Peyer's patch (tissue), 4 donors: ENCODE data around the gene MAP3K19. TPM values are rescaled to one million over a fixed set of nuclear protein-coding genes. Genes with fewer than 3 reads are reported as not detected.
"Not testable (repeated sequence)": the region's sequence is repeated elsewhere in the genome, so short reads cannot be mapped to it uniquely, and the experiment has no call there.

ENCODE experiments used
- DNase-seq, 3 donors: peaks; one replicate each; pipeline ENCODE4 v3.0.0-alpha.2; 2017 to 2019
- H3K27ac ChIP-seq, 4 donors: fragments of 200-600 bp; sonication (generic); one replicate each; pipeline ENCODE4 v1.5.1; 2016 to 2019
- H3K27me3 ChIP-seq, 2 donors: fragments of 200-600 bp; sonication (generic); one replicate each; pipeline ENCODE4 v1.5.1; 2019
- H3K36me3 ChIP-seq, 3 donors: fragments of 200-600 bp; sonication (generic); one replicate each; pipeline ENCODE4 v1.5.1; 2016 to 2019
- H3K4me1 ChIP-seq, 4 donors: fragments of 200-600 bp; sonication (generic); one replicate each; pipeline ENCODE4 v1.5.1; 2016 to 2019
- H3K4me3 ChIP-seq, 4 donors: fragments of 200-600 bp; sonication (generic); 1 replicate in 3 of 4; 2 replicates in 1 of 4; pipeline ENCODE4 v1.5.1; 2016 to 2019; ENCODE audit warnings: mild to moderate bottlenecking in 1 of 4
- H3K9me3 ChIP-seq, 4 donors: fragments of 200-600 bp; sonication (generic); one replicate each; pipeline ENCODE4 v1.5.1; 2016 to 2019; ENCODE audit warnings: mild to moderate bottlenecking in 1 of 4
- POLR2A ChIP-seq, 2 donors: fragments of 450-650 bp; IDR thresholded peaks; one replicate each; pipeline ENCODE4 v1.5.1; 2017; ENCODE audit warnings: antibody characterized with exemption in 2 of 2, mild to moderate bottlenecking in 2 of 2, moderate library complexity in 2 of 2
- total RNA-seq, 4 donors: library from RNA; depleted of rRNA; stranded (reverse); fragments of >200 nt; gene quantifications; one replicate each; pipeline ENCODE4 v1.1.0, GENCODE V29; 2016
- TF ChIP-seq, protein P1 (sequence below), 6 experiments: fragments of 450-650 bp in 4 of 6; fragments of 200-600 bp in 2 of 6; sonication (generic) in 1 of 6; IDR thresholded peaks; one replicate each; pipeline ENCODE4 v1.5.1; 2017 to 2019; ENCODE audit warnings: antibody characterized with exemption in 6 of 6, mild to moderate bottlenecking in 3 of 6, moderate library complexity in 1 of 6

MAP3K19 gene
- total RNA-seq, 4 donors from 2014 or later, result not detected

- TF ChIP-seq POLR2A (IDR thresholded peaks at IDR 0.05), result no peak
- TF ChIP-seq, protein P1, sequence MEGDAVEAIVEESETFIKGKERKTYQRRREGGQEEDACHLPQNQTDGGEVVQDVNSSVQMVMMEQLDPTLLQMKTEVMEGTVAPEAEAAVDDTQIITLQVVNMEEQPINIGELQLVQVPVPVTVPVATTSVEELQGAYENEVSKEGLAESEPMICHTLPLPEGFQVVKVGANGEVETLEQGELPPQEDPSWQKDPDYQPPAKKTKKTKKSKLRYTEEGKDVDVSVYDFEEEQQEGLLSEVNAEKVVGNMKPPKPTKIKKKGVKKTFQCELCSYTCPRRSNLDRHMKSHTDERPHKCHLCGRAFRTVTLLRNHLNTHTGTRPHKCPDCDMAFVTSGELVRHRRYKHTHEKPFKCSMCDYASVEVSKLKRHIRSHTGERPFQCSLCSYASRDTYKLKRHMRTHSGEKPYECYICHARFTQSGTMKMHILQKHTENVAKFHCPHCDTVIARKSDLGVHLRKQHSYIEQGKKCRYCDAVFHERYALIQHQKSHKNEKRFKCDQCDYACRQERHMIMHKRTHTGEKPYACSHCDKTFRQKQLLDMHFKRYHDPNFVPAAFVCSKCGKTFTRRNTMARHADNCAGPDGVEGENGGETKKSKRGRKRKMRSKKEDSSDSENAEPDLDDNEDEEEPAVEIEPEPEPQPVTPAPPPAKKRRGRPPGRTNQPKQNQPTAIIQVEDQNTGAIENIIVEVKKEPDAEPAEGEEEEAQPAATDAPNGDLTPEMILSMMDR (IDR thresholded peaks at IDR 0.05), result no peak
- no peak for DNase-seq
- Histone ChIP-seq H3K4me1 (no peaks in the 10 kb centered on the region), H3K27ac (no peak overlapping the region), H3K27me3 (no peaks in the 10 kb centered on the region), H3K36me3 (no peaks in the 10 kb centered on the region), H3K9me3 (peaks cover 0 to 5% (median 0%) of the 10 kb centered on the region in 4 donors), H3K4me3 (no peak overlapping the region)
Measured at GRCh38 chr2:134973241-134974138, 73.8 kb downstream of the MAP3K19 start.

GRCh38 chr2:134967166-134967565 lies 80.1 kb downstream of the MAP3K19 start:
- H3K4me3 ChIP-seq, H3K4me1 ChIP-seq, DNase-seq, H3K27ac ChIP-seq, H3K36me3 ChIP-seq, H3K9me3 ChIP-seq, H3K27me3 ChIP-seq: not testable (repeated sequence)

DNA sequence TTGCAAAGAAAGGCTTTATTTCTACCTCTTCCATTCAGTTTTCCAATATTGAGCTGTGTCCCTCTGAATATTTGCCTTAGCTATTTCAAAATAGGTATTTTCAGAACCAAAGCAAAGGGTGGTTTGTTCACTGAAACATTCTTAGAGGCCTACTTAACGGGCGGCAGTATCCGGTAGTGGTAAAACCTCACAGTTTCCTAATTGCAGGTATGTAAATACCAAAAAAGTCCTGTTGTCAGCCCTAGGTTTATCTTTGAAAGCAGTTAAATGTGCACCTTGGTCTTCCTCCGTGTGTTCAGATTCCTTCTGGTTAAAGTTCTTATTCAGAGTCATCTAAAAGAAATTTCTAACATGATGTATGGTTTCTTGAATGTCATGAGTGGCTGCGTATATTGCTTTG lies 89.8 kb downstream of the MAP3K19 start:
- Histone ChIP-seq H3K27ac (no peak overlapping the region), H3K36me3 (peaks cover 0 to 44% (median 0%) of the 10 kb centered on the region in 3 donors), H3K4me3 (no peak overlapping the region), H3K4me1 (no peaks in the 10 kb centered on the region), H3K27me3 (no peaks in the 10 kb centered on the region), H3K9me3 (no peaks in the 10 kb centered on the region)
- no peak for DNase-seq
- TF ChIP-seq, protein P1 (IDR thresholded peaks at IDR 0.05), result no peak
- TF ChIP-seq POLR2A (IDR thresholded peaks at IDR 0.05), result no peak

DNA sequence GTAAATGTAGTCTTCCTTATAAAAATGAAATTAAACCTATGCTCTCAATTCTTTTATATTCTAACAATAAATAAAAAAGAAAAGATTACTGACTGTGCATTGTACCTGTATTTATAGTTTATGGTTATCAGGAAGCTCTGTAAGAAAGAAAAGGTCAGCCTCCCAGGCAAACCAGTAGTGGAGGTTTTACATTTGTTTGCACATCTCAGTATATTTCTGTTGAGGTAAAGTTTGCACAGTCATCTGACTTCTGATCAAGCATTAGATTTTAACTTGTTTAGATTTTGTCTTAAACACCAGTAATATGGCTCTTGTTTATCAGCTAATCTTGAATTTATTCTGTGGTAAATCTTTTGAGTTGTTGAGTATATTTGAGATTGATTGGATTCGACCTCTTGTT lies 91.5 kb downstream of the MAP3K19 start:
- Histone ChIP-seq H3K9me3 (no peaks in the 10 kb centered on the region), H3K27me3 (no peaks in the 10 kb centered on the region), H3K4me3 (no peak overlapping the region), H3K27ac (no peak overlapping the region), H3K36me3 (peaks cover 0 to 57% (median 0%) of the 10 kb centered on the region in 3 donors), H3K4me1 (no peaks in the 10 kb centered on the region)
- DNase-seq, result no peak
- TF ChIP-seq, protein P1 (IDR thresholded peaks at IDR 0.05), result no peak
- no peak for TF ChIP-seq POLR2A (IDR thresholded peaks at IDR 0.05)

DNA sequence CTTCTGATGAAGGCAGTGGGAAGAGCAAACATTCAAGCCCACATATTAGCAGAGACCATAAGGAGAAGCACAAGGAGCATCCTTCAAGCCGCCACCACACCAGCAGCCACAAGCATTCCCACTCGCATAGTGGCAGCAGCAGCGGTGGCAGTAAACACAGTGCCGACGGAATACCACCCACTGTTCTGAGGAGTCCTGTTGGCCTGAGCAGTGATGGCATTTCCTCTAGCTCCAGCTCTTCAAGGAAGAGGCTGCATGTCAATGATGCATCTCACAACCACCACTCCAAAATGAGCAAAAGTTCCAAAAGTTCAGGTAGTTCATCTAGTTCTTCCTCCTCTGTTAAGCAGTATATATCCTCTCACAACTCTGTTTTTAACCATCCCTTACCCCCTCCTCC lies 93.2 kb downstream of the MAP3K19 start:
- no peaks in the 10 kb centered on the region for H3K9me3 ChIP-seq
- H3K4me1 ChIP-seq, result no peaks in the 10 kb centered on the region
- no peak overlapping the region for H3K27ac ChIP-seq
- TF ChIP-seq, protein P1 (IDR thresholded peaks at IDR 0.05), result no peak
- TF ChIP-seq POLR2A (IDR thresholded peaks at IDR 0.05), result no peak
- peaks cover 0 to 70% (median 0%) of the 10 kb centered on the region in 3 donors for H3K36me3 ChIP-seq
- no peaks in the 10 kb centered on the region for H3K27me3 ChIP-seq
- DNase-seq, result no peak
- no peak overlapping the region for H3K4me3 ChIP-seq

DNA sequence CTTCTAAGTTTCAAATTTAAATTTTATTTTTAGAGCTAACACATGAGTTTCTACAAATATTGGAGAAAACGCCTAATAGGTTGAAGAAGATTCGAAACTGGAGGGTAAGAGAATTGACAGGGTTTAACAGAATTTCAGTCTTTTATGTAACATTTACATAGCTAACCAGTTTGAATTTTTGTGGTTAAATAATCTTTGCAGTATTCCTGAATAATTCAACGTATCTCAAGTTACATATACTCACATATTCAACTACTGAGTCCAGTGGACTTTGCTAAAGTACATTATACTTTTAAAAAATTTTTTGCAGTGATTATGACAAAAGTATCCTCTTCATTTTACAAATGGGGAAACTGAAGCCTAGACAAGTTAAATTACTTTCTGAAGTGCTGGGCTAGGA lies 94.6 kb downstream of the MAP3K19 start:
- H3K9me3 ChIP-seq, result no peaks in the 10 kb centered on the region
- TF ChIP-seq, protein P1 (IDR thresholded peaks at IDR 0.05), result no peak
- no peak for TF ChIP-seq POLR2A (IDR thresholded peaks at IDR 0.05)
- DNase-seq, result no peak
- no peaks in the 10 kb centered on the region for H3K4me1 ChIP-seq
- peaks cover 0 to 85% (median 0%) of the 10 kb centered on the region in 3 donors for H3K36me3 ChIP-seq
- no peaks in the 10 kb centered on the region for H3K27me3 ChIP-seq
- H3K4me3 ChIP-seq, result no peak overlapping the region
- H3K27ac ChIP-seq, result no peak overlapping the region
